Measurements from ENCODE around the gene SOD2. TPM values are rescaled to one million over a fixed set of nuclear protein-coding genes. Genes with fewer than 3 reads are reported as not detected.
"Not testable (repeated sequence)": the region's sequence is repeated elsewhere in the genome, so short reads cannot be mapped to it uniquely, and the experiment has no call there.

Gene SOD2
- total and polyA plus RNA-seq, 7 donors, result 171 to 1,498 (median 247) TPM

DNA sequence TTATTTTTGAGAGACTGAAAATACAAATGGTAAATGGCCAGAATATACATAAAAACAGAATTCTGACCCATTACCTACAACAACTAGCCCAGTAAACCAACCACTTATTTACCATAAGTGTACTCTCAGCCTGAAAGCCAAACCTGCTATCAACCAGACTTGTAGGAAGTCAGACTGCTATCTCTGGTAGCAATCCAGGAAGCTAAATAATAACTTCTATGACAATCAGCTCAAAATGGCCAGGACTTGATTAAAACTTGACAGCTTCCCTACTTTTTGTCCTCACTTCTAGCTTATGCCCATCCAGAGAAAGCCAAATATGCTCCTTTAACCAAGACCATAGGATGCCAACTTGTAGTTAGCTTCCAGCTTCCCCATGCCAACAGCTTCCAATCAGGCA, 29.6 kb upstream of the SOD2 start:
- intact Hi-C loops (cut with DNase I), result no loop called here
- Histone ChIP-seq H3K9me3 (no peaks in the 10 kb centered on the region), H3K36me3 (no peaks in the 10 kb centered on the region), H3K4me3 (no peak overlapping the region), H3K4me1 (peaks cover 0 to 15% (median 11%) of the 10 kb centered on the region in 4 donors), H3K27me3 (no peaks in the 10 kb centered on the region), H3K27ac (no peak overlapping the region)
- no peak for DNase-seq
- no peak for TF ChIP-seq POLR2AphosphoS5 (IDR thresholded peaks at IDR 0.05)
- TF ChIP-seq, protein P1, sequence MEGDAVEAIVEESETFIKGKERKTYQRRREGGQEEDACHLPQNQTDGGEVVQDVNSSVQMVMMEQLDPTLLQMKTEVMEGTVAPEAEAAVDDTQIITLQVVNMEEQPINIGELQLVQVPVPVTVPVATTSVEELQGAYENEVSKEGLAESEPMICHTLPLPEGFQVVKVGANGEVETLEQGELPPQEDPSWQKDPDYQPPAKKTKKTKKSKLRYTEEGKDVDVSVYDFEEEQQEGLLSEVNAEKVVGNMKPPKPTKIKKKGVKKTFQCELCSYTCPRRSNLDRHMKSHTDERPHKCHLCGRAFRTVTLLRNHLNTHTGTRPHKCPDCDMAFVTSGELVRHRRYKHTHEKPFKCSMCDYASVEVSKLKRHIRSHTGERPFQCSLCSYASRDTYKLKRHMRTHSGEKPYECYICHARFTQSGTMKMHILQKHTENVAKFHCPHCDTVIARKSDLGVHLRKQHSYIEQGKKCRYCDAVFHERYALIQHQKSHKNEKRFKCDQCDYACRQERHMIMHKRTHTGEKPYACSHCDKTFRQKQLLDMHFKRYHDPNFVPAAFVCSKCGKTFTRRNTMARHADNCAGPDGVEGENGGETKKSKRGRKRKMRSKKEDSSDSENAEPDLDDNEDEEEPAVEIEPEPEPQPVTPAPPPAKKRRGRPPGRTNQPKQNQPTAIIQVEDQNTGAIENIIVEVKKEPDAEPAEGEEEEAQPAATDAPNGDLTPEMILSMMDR (IDR thresholded peaks at IDR 0.05), result no peak

DNA sequence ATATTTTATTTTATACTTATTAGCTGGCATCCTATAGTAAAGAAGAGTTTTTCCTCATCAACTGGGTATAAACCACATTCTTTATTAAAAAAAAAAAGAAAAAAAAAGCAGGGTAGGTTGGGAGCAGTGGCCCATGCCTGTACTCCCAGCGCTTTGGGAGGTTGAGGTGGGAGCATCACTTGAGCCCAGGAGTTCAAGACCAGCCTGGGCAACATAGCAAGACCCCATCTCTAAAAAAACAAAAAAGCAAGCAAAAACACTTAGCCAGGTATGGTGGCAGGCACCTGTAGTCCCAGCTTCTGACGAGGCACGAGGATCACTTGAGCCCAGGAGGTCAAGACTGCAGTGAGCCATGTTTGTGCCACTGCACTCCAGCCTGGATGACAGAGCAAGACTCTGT, 28.9 kb upstream of the SOD2 start:
- WGBS, 2 donors, result 97 to 100% methylated on average over 3 of the region's 3 CpGs
- H3K36me3 ChIP-seq; H3K4me3 ChIP-seq; DNase-seq; H3K27ac ChIP-seq; intact Hi-C loops (cut with DNase I); H3K27me3 ChIP-seq; H3K9me3 ChIP-seq: not testable (repeated sequence)
- H3K4me1 ChIP-seq, result peaks cover 0 to 22% (median 18%) of the 10 kb centered on the region in 4 donors

DNA sequence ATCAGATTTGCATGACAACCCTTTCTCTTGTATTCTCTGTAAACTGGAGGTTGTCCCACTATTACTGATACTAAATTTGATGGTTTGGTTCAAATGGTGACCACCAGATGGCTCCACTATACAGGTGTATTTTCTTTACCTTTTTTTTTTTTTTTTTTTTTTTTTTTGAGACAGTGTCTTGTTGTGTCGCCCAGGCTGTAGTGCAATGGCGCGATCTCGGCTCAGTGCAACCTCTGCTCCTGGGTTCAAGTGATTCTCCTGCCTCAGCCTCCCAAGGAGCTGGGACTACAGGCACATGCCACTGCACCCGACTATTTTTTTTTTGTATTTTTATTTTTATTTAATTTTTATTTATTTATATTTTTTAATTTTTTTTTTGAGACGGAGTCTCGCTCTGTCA, 27.7 kb upstream of the SOD2 start:
- no peaks in the 10 kb centered on the region for H3K9me3 ChIP-seq
- WGBS, 2 donors, result 40 to 58% methylated on average over 7 of the region's 7 CpGs
- intact Hi-C loops (cut with DNase I), result no loop called here
- H3K27ac ChIP-seq, result no peak overlapping the region
- H3K27me3 ChIP-seq, result no peaks in the 10 kb centered on the region
- TF ChIP-seq, protein P1 (IDR thresholded peaks at IDR 0.05), result no peak
- H3K36me3 ChIP-seq, result no peaks in the 10 kb centered on the region
- H3K4me3 ChIP-seq, result no peak overlapping the region
- DNase-seq, result no peak
- H3K4me1 ChIP-seq, result peaks cover 0 to 26% (median 24%) of the 10 kb centered on the region in 4 donors

DNA sequence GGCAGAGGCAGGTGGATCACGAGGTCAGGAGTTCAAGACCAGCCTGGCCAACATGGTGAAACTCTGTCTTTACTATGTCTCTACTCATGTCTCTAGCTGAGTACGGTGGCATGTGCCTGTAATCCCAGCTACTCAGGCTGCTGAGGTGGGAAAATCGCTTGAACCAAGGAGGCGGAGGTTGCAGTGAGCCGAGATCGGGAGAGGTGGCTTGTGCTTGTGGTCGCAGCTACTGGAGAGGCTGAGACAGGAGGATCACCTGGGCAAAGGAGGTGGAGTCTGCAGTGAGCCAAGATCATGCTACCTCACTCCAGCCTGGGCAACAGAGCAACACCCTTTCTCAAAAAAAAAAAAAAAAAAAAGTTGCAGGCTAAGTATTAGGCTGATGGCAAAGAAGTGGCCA, 26.2 kb upstream of the SOD2 start:
- Histone ChIP-seq H3K36me3 (no peaks in the 10 kb centered on the region), H3K9me3 (no peaks in the 10 kb centered on the region), H3K27me3 (no peaks in the 10 kb centered on the region), H3K27ac (peak overlapping the region in 1 of 4 donors; percentile 90), H3K4me3 (no peak overlapping the region), H3K4me1 (peaks cover 0 to 34% (median 32%) of the 10 kb centered on the region in 4 donors)
- no peak for DNase-seq
- intact Hi-C loops (cut with DNase I), result no loop called here
- WGBS, 2 donors, result 97% methylated on average over 7 of the region's 7 CpGs
- TF ChIP-seq POLR2AphosphoS5 (IDR thresholded peaks at IDR 0.05), result no peak
- no peak for TF ChIP-seq EP300 (IDR thresholded peaks at IDR 0.05)
- no peak for TF ChIP-seq POLR2A (IDR thresholded peaks at IDR 0.05)
- TF ChIP-seq, protein P1 (IDR thresholded peaks at IDR 0.05), result no peak

DNA sequence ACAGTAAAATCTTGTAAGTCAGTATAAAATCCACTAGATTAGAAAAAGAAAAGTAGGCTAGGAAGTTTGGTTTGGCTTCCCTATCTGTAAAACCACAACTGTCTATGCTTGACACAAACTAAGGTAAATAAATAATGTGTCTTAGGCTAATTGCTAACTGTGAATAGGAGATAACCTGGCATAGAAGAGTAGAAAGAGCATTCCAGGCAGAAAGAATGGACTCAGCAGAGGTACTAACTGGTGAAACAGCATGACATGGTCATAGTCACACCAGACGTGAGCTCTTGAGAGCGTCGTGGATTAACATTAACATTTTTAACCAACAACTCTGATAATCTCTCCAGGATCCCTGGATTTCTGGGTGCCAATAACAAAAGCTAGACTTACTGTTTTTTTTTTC, 25.6 kb upstream of the SOD2 start:
- DNase-seq, result no peak
- TF ChIP-seq, protein P1 (IDR thresholded peaks at IDR 0.05), result no peak
- TF ChIP-seq POLR2A (IDR thresholded peaks at IDR 0.05) (no peak), EP300 (IDR thresholded peaks at IDR 0.05) (no peak), POLR2AphosphoS5 (IDR thresholded peaks at IDR 0.05) (no peak)

More for the DNA sequence above, 25.6 kb upstream of the SOD2 start:
- WGBS, 2 donors, result 74 to 81% methylated on average over 3 of the region's 3 CpGs
- Histone ChIP-seq H3K27ac (peak overlapping the region in 1 of 4 donors; percentile 90), H3K36me3 (no peaks in the 10 kb centered on the region), H3K4me3 (no peak overlapping the region), H3K4me1 (peaks cover 0 to 34% (median 32%) of the 10 kb centered on the region in 4 donors), H3K9me3 (no peaks in the 10 kb centered on the region), H3K27me3 (no peaks in the 10 kb centered on the region)
- intact Hi-C loops (cut with DNase I), result no loop called here
